ENCODE measurements around the gene PTGES2. TPM values are rescaled to one million over a fixed set of nuclear protein-coding genes. Genes with fewer than 3 reads are reported as not detected.
A peak's percentile ranks its signal among the peaks of the same experiment; 100 is the strongest.

PTGES2 gene
- total RNA-seq, 4 donors from 2014 or later: 123 to 193 (median 168) TPM

- no peak for DNase-seq
- no peaks in the 10 kb centered on the region for H3K27me3 ChIP-seq
- no peaks in the 10 kb centered on the region for H3K36me3 ChIP-seq
- H3K27ac ChIP-seq: peak overlapping the region in 1 of 4 donors; percentile 11
- peaks cover 0 to 54% (median 9%) of the 10 kb centered on the region in 4 donors for H3K4me1 ChIP-seq
- no peak overlapping the region for H3K4me3 ChIP-seq
- TF ChIP-seq POLR2A (IDR thresholded peaks at IDR 0.05) (no peak), CTCF (IDR thresholded peaks at IDR 0.05) (no peak)
- no peaks in the 10 kb centered on the region for H3K9me3 ChIP-seq
Observed at GRCh38 chr9:128091144-128091543, 36.4 kb downstream of the PTGES2 start.

GRCh38 chr9:128089299-128089698 lies 38.2 kb downstream of the PTGES2 start:
- DNase-seq: no peak
- no peaks in the 10 kb centered on the region for H3K27me3 ChIP-seq
- no peaks in the 10 kb centered on the region for H3K36me3 ChIP-seq
- H3K4me3 ChIP-seq: no peak overlapping the region
- no peaks in the 10 kb centered on the region for H3K9me3 ChIP-seq
- H3K27ac ChIP-seq: no peak overlapping the region
- H3K4me1 ChIP-seq: peaks cover 0 to 46% (median 9%) of the 10 kb centered on the region in 4 donors
- TF ChIP-seq CTCF (IDR thresholded peaks at IDR 0.05): no peak
- TF ChIP-seq POLR2A (IDR thresholded peaks at IDR 0.05): no peak

GRCh38 chr9:128088253-128088945 lies 39.1 kb downstream of the PTGES2 start:
- H3K27ac ChIP-seq: no peak overlapping the region
- H3K4me3 ChIP-seq: no peak overlapping the region
- H3K36me3 ChIP-seq: no peaks in the 10 kb centered on the region
- H3K4me1 ChIP-seq: peaks cover 0 to 37% (median under 1%) of the 10 kb centered on the region in 4 donors
- DNase-seq: no peak
- H3K9me3 ChIP-seq: no peaks in the 10 kb centered on the region
- TF ChIP-seq CTCF (IDR thresholded peaks at IDR 0.05): no peak
- TF ChIP-seq POLR2A (IDR thresholded peaks at IDR 0.05): no peak
- no peaks in the 10 kb centered on the region for H3K27me3 ChIP-seq

- TF ChIP-seq POLR2A (IDR thresholded peaks at IDR 0.05): no peak
- Histone ChIP-seq H3K4me3 (no peak overlapping the region), H3K36me3 (no peaks in the 10 kb centered on the region), H3K9me3 (no peaks in the 10 kb centered on the region), H3K4me1 (peaks cover 0 to 30% (median 0%) of the 10 kb centered on the region in 4 donors), H3K27ac (no peak overlapping the region), H3K27me3 (no peaks in the 10 kb centered on the region)
- no peak for DNase-seq
Observed at GRCh38 chr9:128087262-128087661, 40.3 kb downstream of the PTGES2 start.

- DNase-seq: no peak
- H3K9me3 ChIP-seq: no peaks in the 10 kb centered on the region
- H3K27me3 ChIP-seq: no peaks in the 10 kb centered on the region
- H3K4me3 ChIP-seq: no peak overlapping the region
- peak overlapping the region in 2 of 4 donors; percentile 12 to 20 for H3K27ac ChIP-seq
- TF ChIP-seq POLR2A (IDR thresholded peaks at IDR 0.05) (no peak), CTCF (IDR thresholded peaks at IDR 0.05) (no peak)
- peaks cover 0 to 30% (median 0%) of the 10 kb centered on the region in 4 donors for H3K4me1 ChIP-seq
- H3K36me3 ChIP-seq: no peaks in the 10 kb centered on the region
Observed at GRCh38 chr9:128085943-128086342, 41.6 kb downstream of the PTGES2 start.

- no peaks in the 10 kb centered on the region for H3K9me3 ChIP-seq
- H3K27ac ChIP-seq: no peak overlapping the region
- no peaks in the 10 kb centered on the region for H3K36me3 ChIP-seq
- peaks cover 0 to 34% (median 0%) of the 10 kb centered on the region in 4 donors for H3K4me1 ChIP-seq
- no peak for DNase-seq
- no peaks in the 10 kb centered on the region for H3K27me3 ChIP-seq
- no peak overlapping the region for H3K4me3 ChIP-seq
- TF ChIP-seq POLR2A (IDR thresholded peaks at IDR 0.05): no peak
- no peak for TF ChIP-seq CTCF (IDR thresholded peaks at IDR 0.05)
Observed at GRCh38 chr9:128084746-128085145, 42.8 kb downstream of the PTGES2 start.
